SU-DHL-6 (cell line): Measurements from ENCODE around the gene MINDY3.

Source experiments
- EZH2phosphoT487 ChIP-seq: fragments of 200-600 bp; sonication (generic), shearing (Covaris generic); conservative IDR thresholded peaks from 2 replicates; pipeline ENCODE4 v1.6.1; 2018; ENCODE audit warnings: mild to moderate bottlenecking, antibody characterized with exemption, low read length, moderate library complexity, mixed read lengths
- TF ChIP-seq, protein P1 (sequence below): fragments of 200-600 bp; sonication (generic); IDR thresholded peaks from one replicate; pipeline ENCODE4 v1.5.1; 2017; ENCODE audit warnings: antibody characterized with exemption, mild to moderate bottlenecking, low read length, moderate library complexity; ENCODE audit not compliant: insufficient read depth, poor library complexity, severe bottlenecking

DNA sequence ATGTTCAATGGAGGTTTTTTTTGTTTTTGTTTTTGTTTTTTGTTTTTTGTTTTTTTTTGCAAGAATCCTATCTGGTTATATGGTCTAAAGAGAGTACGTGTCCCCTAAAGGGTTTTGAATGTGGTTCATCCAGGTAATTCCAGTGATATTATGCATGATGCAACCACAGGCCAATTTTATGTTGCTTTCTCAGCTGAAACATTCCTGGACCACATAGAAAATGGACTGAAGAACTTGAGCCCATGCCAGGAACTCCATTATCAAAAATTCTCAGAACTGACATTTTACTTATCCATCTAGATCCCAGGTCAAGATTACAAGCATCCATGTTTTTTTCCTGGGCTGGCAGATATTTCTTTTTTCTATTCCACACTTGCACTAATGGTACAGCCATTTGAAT lies 11.5 kb upstream of the MINDY3 start:
- no peak for TF ChIP-seq EZH2phosphoT487
- TF ChIP-seq, protein P1, sequence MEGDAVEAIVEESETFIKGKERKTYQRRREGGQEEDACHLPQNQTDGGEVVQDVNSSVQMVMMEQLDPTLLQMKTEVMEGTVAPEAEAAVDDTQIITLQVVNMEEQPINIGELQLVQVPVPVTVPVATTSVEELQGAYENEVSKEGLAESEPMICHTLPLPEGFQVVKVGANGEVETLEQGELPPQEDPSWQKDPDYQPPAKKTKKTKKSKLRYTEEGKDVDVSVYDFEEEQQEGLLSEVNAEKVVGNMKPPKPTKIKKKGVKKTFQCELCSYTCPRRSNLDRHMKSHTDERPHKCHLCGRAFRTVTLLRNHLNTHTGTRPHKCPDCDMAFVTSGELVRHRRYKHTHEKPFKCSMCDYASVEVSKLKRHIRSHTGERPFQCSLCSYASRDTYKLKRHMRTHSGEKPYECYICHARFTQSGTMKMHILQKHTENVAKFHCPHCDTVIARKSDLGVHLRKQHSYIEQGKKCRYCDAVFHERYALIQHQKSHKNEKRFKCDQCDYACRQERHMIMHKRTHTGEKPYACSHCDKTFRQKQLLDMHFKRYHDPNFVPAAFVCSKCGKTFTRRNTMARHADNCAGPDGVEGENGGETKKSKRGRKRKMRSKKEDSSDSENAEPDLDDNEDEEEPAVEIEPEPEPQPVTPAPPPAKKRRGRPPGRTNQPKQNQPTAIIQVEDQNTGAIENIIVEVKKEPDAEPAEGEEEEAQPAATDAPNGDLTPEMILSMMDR, result no peak
